GM12892 (cell line): ENCODE measurements around the gene PGAP2.

Experiments used
- POLR2A ChIP-seq: IDR thresholded peaks from 2 replicates; pipeline ENCODE4 v1.6.1; 2011; ENCODE audit warnings: low read depth, low read length, control low read depth
- TAF1 ChIP-seq: IDR thresholded peaks from 2 replicates; pipeline ENCODE4 v1.6.1; 2011; ENCODE audit warnings: low read depth, mild to moderate bottlenecking, control low read depth, low read length, borderline replicate concordance

- no peak for TF ChIP-seq POLR2A
- no peak for TF ChIP-seq TAF1
Measured at GRCh38 chr11:3820971-3821370, 12.6 kb downstream of the PGAP2 start.
